T-cell (primary cell): ENCODE data around the gene TUT7. TPM values are rescaled to one million over a fixed set of nuclear protein-coding genes. Genes with fewer than 3 reads are reported as not detected.
"Not testable (repeated sequence)": the region's sequence is repeated elsewhere in the genome, so short reads cannot be mapped to it uniquely, and the experiment has no call there.

ENCODE experiments used
- ATAC-seq, 4 experiments: fragments of 200-7000 bp in 3 of 4; fragments of 150-1000 bp in 1 of 4; cut with Tn5 transposase; replicated peaks in 1 of 4; 1 replicate in 3 of 4; 2 replicates in 1 of 4; pipeline ENCODE4 v1.10.0; 2021; ENCODE audit warnings: moderate library complexity in 3 of 4, mild to moderate bottlenecking in 2 of 4, moderate number of reproducible peaks in 1 of 4
- CTCF ChIA-PET, 2 donors: fragments of 300-600 bp; sonication (Branson Sonifier 250); formaldehyde crosslinking; loops; one replicate each; lab custom pipeline; 2022; ENCODE audit warnings: antibody characterized with exemption in 2 of 2; lab: Charles Lee
- POLR2A ChIA-PET, 2 donors: fragments of 300-600 bp; sonication (Branson Sonifier 250); formaldehyde crosslinking; loops; one replicate each; lab custom pipeline; 2022; ENCODE audit warnings: antibody characterized with exemption in 2 of 2; lab: Charles Lee
- DNase-seq, 35 experiments: peaks; one replicate each; pipeline versions ENCODE4 v3.0.0 to v3.0.0-alpha.2; 2013 to 2023
- H3K27ac ChIP-seq: one replicate; pipeline ENCODE4 v1.5.1; 2013; ENCODE audit warnings: low read length
- H3K27me3 ChIP-seq, 2 experiments: replicated peaks in 1 of 2; 1 replicate in 1 of 2; 2 replicates in 1 of 2; pipeline versions ENCODE4 v1.6.1 to v1.7.0; 2013; ENCODE audit warnings: low read length in 1 of 2, mixed read lengths in 1 of 2; ENCODE audit not compliant: control insufficient read depth in 2 of 2, insufficient read depth in 2 of 2; ENCODE audit errors: extremely low read depth in 1 of 2
- H3K36me3 ChIP-seq, 2 donors: 1 replicate in 1 of 2; 2 replicates in 1 of 2; pipeline versions ENCODE4 v1.6.1 to v1.7.0; 2013; ENCODE audit warnings: low read length in 1 of 2; ENCODE audit not compliant: control insufficient read depth in 2 of 2, insufficient read depth in 1 of 2; ENCODE audit errors: extremely low read depth in 1 of 2
- H3K4me1 ChIP-seq, 2 experiments: 1 replicate in 1 of 2; 2 replicates in 1 of 2; pipeline versions ENCODE4 v1.6.1 to v1.7.0; 2013; ENCODE audit warnings: low read length in 2 of 2, mixed read lengths in 1 of 2; ENCODE audit not compliant: insufficient read depth in 2 of 2, control insufficient read depth in 1 of 2; ENCODE audit errors: extremely low read depth in 1 of 2
- H3K4me3 ChIP-seq, 2 donors: 1 replicate in 1 of 2; 2 replicates in 1 of 2; pipeline versions ENCODE4 v1.5.1 to v1.7.0; 2013; ENCODE audit warnings: mild to moderate bottlenecking in 2 of 2, low read length in 1 of 2, moderate library complexity in 1 of 2; ENCODE audit not compliant: control insufficient read depth in 1 of 2; ENCODE audit errors: extremely low read depth in 1 of 2
- H3K9me3 ChIP-seq: 2 replicates; pipeline ENCODE4 v1.7.0; 2013
- H3K27ac Mint-ChIP-seq, 2 donors: one replicate each; pipeline ENCODE4 v1.8.0; 2020 to 2021; ENCODE audit warnings: mild to moderate bottlenecking in 2 of 2, mixed read lengths in 2 of 2
- H3K27me3 Mint-ChIP-seq, 2 donors: one replicate each; pipeline ENCODE4 v1.8.0; 2021 to 2022; ENCODE audit warnings: mixed read lengths in 2 of 2
- H3K36me3 Mint-ChIP-seq: one replicate; pipeline ENCODE4 v1.8.0; 2021; ENCODE audit warnings: mixed read lengths
- H3K4me1 Mint-ChIP-seq, 3 donors: one replicate each; pipeline ENCODE4 v1.8.0; 2020 to 2022; ENCODE audit warnings: mixed read lengths in 3 of 3, mild to moderate bottlenecking in 1 of 3
- H3K4me3 Mint-ChIP-seq, 3 donors: one replicate each; pipeline ENCODE4 v1.8.0; 2020 to 2022; ENCODE audit warnings: mild to moderate bottlenecking in 3 of 3, mixed read lengths in 3 of 3, moderate library complexity in 3 of 3
- H3K9me3 Mint-ChIP-seq, 3 donors: one replicate each; pipeline ENCODE4 v1.8.0; 2020 to 2022; ENCODE audit warnings: mixed read lengths in 3 of 3
- WGBS: methylation state at CpG from one replicate; pipeline ENCODE4 v1.1.5; 2013; ENCODE audit warnings: missing lambda C conversion rate; ENCODE audit not compliant: insufficient coverage; 5-methylcytosine and 5-hydroxymethylcytosine counted together
- total RNA-seq, 35 experiments: library from RNA in 6 of 35; stranded (reverse) in 6 of 35; fragments of 120-200 nt in 1 of 35; gene quantifications; one replicate each; pipeline versions ENCODE4 v1.2.1 to v1.2.4 and lab custom pipeline; 2013 to 2026

Gene TUT7
- total RNA-seq, 5 donors from 2014 or later (not counting 1 experiment from before 2014, with no cell fraction given): 45.4 to 50.4 (median 48.6) TPM

- Histone ChIP-seq H3K27me3 (no peaks in the 10 kb centered on the region), H3K4me3 (no peak overlapping the region), H3K27ac (no peak overlapping the region), H3K4me1 (no peaks in the 10 kb centered on the region), H3K9me3 (no peaks in the 10 kb centered on the region), H3K36me3 (peaks cover 19 to 91% of the 10 kb centered on the region in 2 donors)
- H3K27me3 Mint-ChIP-seq: no peaks in the 10 kb centered on the region
- ATAC-seq (no peak), DNase-seq (no peak)
- H3K9me3 Mint-ChIP-seq: no peaks in the 10 kb centered on the region
- 100% methylated on average over 1 of the region's 8 CpGs for WGBS
- peaks cover 5 to 10% (median 6%) of the 10 kb centered on the region in 3 donors for H3K4me1 Mint-ChIP-seq
- CTCF ChIA-PET: no interaction called here
- H3K36me3 Mint-ChIP-seq: peaks cover 68% of the 10 kb centered on the region
- no peak overlapping the region for H3K27ac Mint-ChIP-seq
- POLR2A ChIA-PET: no interaction called here
- no peak overlapping the region for H3K4me3 Mint-ChIP-seq
Observed at GRCh38 chr9:86322973-86323644, 31.1 kb downstream of the TUT7 start.

GRCh38 chr9:86321373-86321772 lies 32.8 kb downstream of the TUT7 start:
- Histone ChIP-seq H3K4me3 (no peak overlapping the region), H3K36me3 (peaks cover 19 to 89% of the 10 kb centered on the region in 2 donors), H3K4me1 (no peaks in the 10 kb centered on the region), H3K9me3 (no peaks in the 10 kb centered on the region), H3K27ac (no peak overlapping the region), H3K27me3 (no peaks in the 10 kb centered on the region)
- no peak overlapping the region for H3K4me3 Mint-ChIP-seq
- H3K27me3 Mint-ChIP-seq: no peaks in the 10 kb centered on the region
- H3K9me3 Mint-ChIP-seq: no peaks in the 10 kb centered on the region
- DNase-seq (no peak), ATAC-seq (no peak)
- H3K27ac Mint-ChIP-seq: no peak overlapping the region
- POLR2A ChIA-PET: no interaction called here
- H3K4me1 Mint-ChIP-seq: peaks cover 3 to 10% (median 4%) of the 10 kb centered on the region in 3 donors
- CTCF ChIA-PET: interaction anchor here (0.6 kb wide), 2 partner anchors 537 to 623 kb away, joined by 3 to 4 read pairs; no protein-coding TSS in a partner anchor
- H3K36me3 Mint-ChIP-seq: peaks cover 59% of the 10 kb centered on the region
- WGBS: 94% methylated on average over 2 of the region's 5 CpGs

GRCh38 chr9:86318187-86318586 lies 36.0 kb downstream of the TUT7 start:
- CTCF ChIA-PET: no interaction called here

GRCh38 chr9:86315078-86315477 lies 39.1 kb downstream of the TUT7 start:
- ChIA-PET CTCF (no interaction called here), POLR2A (interaction anchor here in 1 of 2 donors (0.7 kb wide), 1 partner anchor 27 kb away, joined by 3 read pairs; no protein-coding TSS in a partner anchor)

More at GRCh38 chr9:86318187-86318586, 36.0 kb downstream of the TUT7 start:
- no peak overlapping the region for H3K4me3 ChIP-seq
- H3K9me3 ChIP-seq: no peaks in the 10 kb centered on the region
- ATAC-seq (no peak), DNase-seq (no peak)
- peaks cover 4 to 6% (median 5%) of the 10 kb centered on the region in 3 donors for H3K4me1 Mint-ChIP-seq
- POLR2A ChIA-PET: no interaction called here
- H3K27ac Mint-ChIP-seq: no peak overlapping the region
- H3K36me3 ChIP-seq: peaks cover 13 to 89% of the 10 kb centered on the region in 2 donors
- H3K36me3 Mint-ChIP-seq: peaks cover 72% of the 10 kb centered on the region
- 100% methylated on average over 1 of the region's 4 CpGs for WGBS
- H3K27ac ChIP-seq: no peak overlapping the region
- no peaks in the 10 kb centered on the region for H3K27me3 ChIP-seq
- no peak overlapping the region for H3K4me3 Mint-ChIP-seq
- H3K4me1 ChIP-seq: no peaks in the 10 kb centered on the region
- no peaks in the 10 kb centered on the region for H3K27me3 Mint-ChIP-seq
- H3K9me3 Mint-ChIP-seq: no peaks in the 10 kb centered on the region

GRCh38 chr9:86312959-86313358 lies 41.3 kb downstream of the TUT7 start:
- H3K27ac ChIP-seq, H3K4me3 Mint-ChIP-seq, ATAC-seq, H3K27me3 ChIP-seq, H3K9me3 ChIP-seq, H3K9me3 Mint-ChIP-seq, H3K4me1 Mint-ChIP-seq, DNase-seq, H3K27me3 Mint-ChIP-seq, POLR2A ChIA-PET, H3K4me3 ChIP-seq, H3K4me1 ChIP-seq: not testable (repeated sequence)
- Mint-ChIP-seq H3K27ac (peak overlapping the region in 1 of 2 donors; percentile 7), H3K36me3 (peaks cover 67% of the 10 kb centered on the region)
- H3K36me3 ChIP-seq: peaks cover 12 to 75% of the 10 kb centered on the region in 2 donors
- no CpG with 5 or more reads among the region's 2 CpGs for WGBS
- CTCF ChIA-PET: interaction anchor here in 1 of 2 donors (0.6 kb wide), 1 partner anchor 21 kb away, joined by 3 read pairs; no protein-coding TSS in a partner anchor

More at GRCh38 chr9:86315078-86315477, 39.1 kb downstream of the TUT7 start:
- Histone ChIP-seq H3K9me3 (no peaks in the 10 kb centered on the region), H3K4me1 (no peaks in the 10 kb centered on the region), H3K27ac (no peak overlapping the region), H3K4me3 (no peak overlapping the region), H3K36me3 (peaks cover 6 to 73% of the 10 kb centered on the region in 2 donors), H3K27me3 (no peaks in the 10 kb centered on the region)
- DNase-seq: no peak
- Mint-ChIP-seq H3K4me1 (peaks cover 0 to 3% (median 2%) of the 10 kb centered on the region in 3 donors), H3K27me3 (no peaks in the 10 kb centered on the region), H3K9me3 (no peaks in the 10 kb centered on the region), H3K36me3 (peaks cover 68% of the 10 kb centered on the region), H3K27ac (no peak overlapping the region), H3K4me3 (no peak overlapping the region)
- WGBS: no CpG with 5 or more reads among the region's 2 CpGs
- no peak for ATAC-seq

GRCh38 chr9:86308687-86309086 lies 45.5 kb downstream of the TUT7 start:
- WGBS: no CpG with 5 or more reads among the region's 1 CpG
- Histone ChIP-seq H3K4me3 (no peak overlapping the region), H3K4me1 (peaks cover 0 to under 1% of the 10 kb centered on the region in 2 experiments), H3K27me3 (no peaks in the 10 kb centered on the region), H3K27ac (no peak overlapping the region), H3K36me3 (peaks cover 16 to 68% of the 10 kb centered on the region in 2 donors), H3K9me3 (no peaks in the 10 kb centered on the region)
- Mint-ChIP-seq H3K27ac (no peak overlapping the region), H3K4me3 (no peak overlapping the region), H3K36me3 (peaks cover 58% of the 10 kb centered on the region), H3K9me3 (no peaks in the 10 kb centered on the region), H3K27me3 (no peaks in the 10 kb centered on the region), H3K4me1 (peaks cover 15 to 18% (median 16%) of the 10 kb centered on the region in 3 donors)
- no peak for ATAC-seq
- CTCF ChIA-PET: interaction anchor here in 1 of 2 donors (1.5 kb wide), 1 partner anchor 11 kb away, joined by 4 read pairs; no protein-coding TSS in a partner anchor
- POLR2A ChIA-PET: interaction anchor here in 1 of 2 donors (0.6 kb wide), 1 partner anchor 473 kb away, joined by 3 read pairs; no protein-coding TSS in a partner anchor
- DNase-seq: no peak
